HepG2 (cell line): ENCODE measurements around the gene ZBP1. TPM values are rescaled to one million over a fixed set of nuclear protein-coding genes. Genes with fewer than 3 reads are reported as not detected.
A peak's percentile ranks its signal among the peaks of the same experiment; 100 is the strongest.

Experiments used
- AKNA ChIP-seq: sonication (generic); formaldehyde crosslinking; IDR thresholded peaks from 2 replicates; pipeline ENCODE4 v1.4.0; 2020; ENCODE audit warnings: missing genetic modification reagents, borderline replicate concordance
- CAMTA2 ChIP-seq: sonication (generic); formaldehyde crosslinking; IDR thresholded peaks from 2 replicates; pipeline ENCODE4 v1.4.0; 2020; ENCODE audit warnings: mild to moderate bottlenecking, missing genetic modification reagents, borderline replicate concordance
- EEA1 ChIP-seq: sonication (generic); formaldehyde crosslinking; IDR thresholded peaks from 2 replicates; pipeline ENCODE4 v1.5.1; 2020; ENCODE audit warnings: mild to moderate bottlenecking, missing genetic modification reagents, borderline replicate concordance
- JUNB ChIP-seq: sonication (generic); formaldehyde crosslinking; IDR thresholded peaks from 2 replicates; pipeline ENCODE4 v1.8.0; 2022; ENCODE audit warnings: missing genetic modification reagents, mild to moderate bottlenecking, borderline replicate concordance
- MNT ChIP-seq: fragments of 450-650 bp; IDR thresholded peaks from 2 replicates; pipeline ENCODE4 v1.6.1; 2016
- NKX3-1 ChIP-seq: sonication (generic); formaldehyde crosslinking; IDR thresholded peaks from 2 replicates; pipeline ENCODE4 v1.5.0; 2020; ENCODE audit warnings: missing genetic modification reagents
- PHF21A ChIP-seq: sonication (generic); formaldehyde crosslinking; IDR thresholded peaks from 2 replicates; pipeline ENCODE4 v1.5.0; 2020; ENCODE audit warnings: mild to moderate bottlenecking, missing genetic modification reagents
- SNRNP70 ChIP-seq: fragments of 200-400 bp; formaldehyde crosslinking; IDR thresholded peaks from 2 replicates; pipeline ENCODE4 v1.6.1; 2017; ENCODE audit warnings: mild to moderate bottlenecking, low read depth, low read length, moderate library complexity
- ZKSCAN5 ChIP-seq: sonication (generic); formaldehyde crosslinking; IDR thresholded peaks from 2 replicates; pipeline ENCODE4 v1.5.1; 2020; ENCODE audit warnings: mild to moderate bottlenecking, missing genetic modification reagents
- ZNF17 ChIP-seq: sonication (generic); formaldehyde crosslinking; IDR thresholded peaks from 2 replicates; pipeline ENCODE4 v1.5.0; 2020; ENCODE audit warnings: mild to moderate bottlenecking, missing genetic modification reagents
- ZNF235 ChIP-seq: sonication (generic); formaldehyde crosslinking; IDR thresholded peaks from 2 replicates; pipeline ENCODE4 v1.8.1; 2023; ENCODE audit warnings: mild to moderate bottlenecking, missing genetic modification reagents, borderline replicate concordance
- ZNF264 ChIP-seq: sonication (generic); formaldehyde crosslinking; IDR thresholded peaks from 2 replicates; pipeline ENCODE4 v1.4.0; 2020; ENCODE audit warnings: missing genetic modification reagents
- ZNF503 ChIP-seq: sonication (generic); formaldehyde crosslinking; IDR thresholded peaks from 2 replicates; pipeline ENCODE4 v1.4.0; 2020; ENCODE audit warnings: missing genetic modification reagents
- ZNF564 ChIP-seq: sonication (generic); formaldehyde crosslinking; IDR thresholded peaks from 2 replicates; pipeline ENCODE4 v1.8.1; 2023; ENCODE audit warnings: mild to moderate bottlenecking, missing genetic modification reagents
- ZNF737 ChIP-seq: sonication (generic); formaldehyde crosslinking; IDR thresholded peaks from 2 replicates; pipeline ENCODE4 v1.5.0; 2020; ENCODE audit warnings: missing genetic modification reagents, mild to moderate bottlenecking, borderline replicate concordance
- ZSCAN21 ChIP-seq: sonication (generic); formaldehyde crosslinking; IDR thresholded peaks from 2 replicates; pipeline ENCODE4 v1.8.0; 2022; ENCODE audit warnings: mild to moderate bottlenecking, missing genetic modification reagents, moderate library complexity, borderline replicate concordance
- polyA plus RNA-seq, 8 experiments: library from polyadenylated mRNA; depleted of rRNA in 3 of 8; stranded (reverse) in 7 of 8; unstranded in 1 of 8; fragments of >200 nt; fragmentation: Illumina TruSeq in 4 of 8; extraction: Trizol in 4 of 8; gene quantifications; 2 replicates each; pipeline versions ENCODE4 v1.2.1 to v1.2.3, GENCODE V29; 2011 to 2016; ENCODE audit warnings: low read depth in 4 of 8, missing spikeins in 1 of 8, mixed read lengths in 1 of 8; ENCODE audit not compliant: insufficient read depth in 1 of 8
- total RNA-seq, 5 experiments: library from RNA; depleted of rRNA; stranded (reverse); fragments of >200 nt; fragmentation: Illumina TruSeq; extraction: Trizol; gene quantifications; 2 replicates each; pipeline ENCODE4 v1.2.3, GENCODE V29; 2016; ENCODE audit warnings: low read depth in 1 of 5
- TF ChIP-seq, protein P1 (sequence below): sonication (generic); formaldehyde crosslinking; IDR thresholded peaks from 2 replicates; pipeline ENCODE4 v1.4.0; 2020; ENCODE audit warnings: missing genetic modification reagents, borderline replicate concordance
- TF ChIP-seq, protein P2 (sequence below), 2 experiments: fragments of 450-650 bp in 1 of 2; sonication (generic) in 1 of 2; formaldehyde crosslinking; IDR thresholded peaks; 2 replicates each; pipeline versions ENCODE4 v1.5.0 to v1.8.0; 2020 to 2022; ENCODE audit warnings: mild to moderate bottlenecking in 1 of 2, missing genetic modification reagents in 1 of 2

ZBP1 gene
- total and polyA plus RNA-seq, 2 of the 13 experiments (the other 11 are each of a cell fraction or from before 2014, with no cell fraction given): not detected

- TF ChIP-seq, protein P1, sequence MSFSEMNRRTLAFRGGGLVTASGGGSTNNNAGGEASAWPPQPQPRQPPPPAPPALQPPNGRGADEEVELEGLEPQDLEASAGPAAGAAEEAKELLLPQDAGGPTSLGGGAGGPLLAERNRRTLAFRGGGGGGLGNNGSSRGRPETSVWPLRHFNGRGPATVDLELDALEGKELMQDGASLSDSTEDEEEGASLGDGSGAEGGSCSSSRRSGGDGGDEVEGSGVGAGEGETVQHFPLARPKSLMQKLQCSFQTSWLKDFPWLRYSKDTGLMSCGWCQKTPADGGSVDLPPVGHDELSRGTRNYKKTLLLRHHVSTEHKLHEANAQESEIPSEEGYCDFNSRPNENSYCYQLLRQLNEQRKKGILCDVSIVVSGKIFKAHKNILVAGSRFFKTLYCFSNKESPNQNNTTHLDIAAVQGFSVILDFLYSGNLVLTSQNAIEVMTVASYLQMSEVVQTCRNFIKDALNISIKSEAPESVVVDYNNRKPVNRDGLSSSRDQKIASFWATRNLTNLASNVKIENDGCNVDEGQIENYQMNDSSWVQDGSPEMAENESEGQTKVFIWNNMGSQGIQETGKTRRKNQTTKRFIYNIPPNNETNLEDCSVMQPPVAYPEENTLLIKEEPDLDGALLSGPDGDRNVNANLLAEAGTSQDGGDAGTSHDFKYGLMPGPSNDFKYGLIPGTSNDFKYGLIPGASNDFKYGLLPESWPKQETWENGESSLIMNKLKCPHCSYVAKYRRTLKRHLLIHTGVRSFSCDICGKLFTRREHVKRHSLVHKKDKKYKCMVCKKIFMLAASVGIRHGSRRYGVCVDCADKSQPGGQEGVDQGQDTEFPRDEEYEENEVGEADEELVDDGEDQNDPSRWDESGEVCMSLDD (CRISPR knock-in tag): no peak
- TF ChIP-seq NKX3-1 (CRISPR knock-in tag) (no peak), ZNF503 (CRISPR knock-in tag) (0 out of 2 replicates have a peak, but pooled peaks have one; percentile 18), AKNA (CRISPR knock-in tag) (no peak), ZNF235 (CRISPR knock-in tag) (no peak), ZSCAN21 (CRISPR knock-in tag) (peak; percentile 43; the same call in 1 of the 2 replicates), PHF21A (no peak), ZNF564 (CRISPR knock-in tag) (no peak), ZNF17 (no peak), ZNF264 (CRISPR knock-in tag) (peak; percentile 92), ZNF737 (CRISPR knock-in tag) (peak; percentile 39; the same call in 1 of the 2 replicates), CAMTA2 (CRISPR knock-in tag) (no peak), MNT (no peak), EEA1 (CRISPR knock-in tag) (no peak), JUNB (CRISPR knock-in tag) (no peak), SNRNP70 (no peak), ZKSCAN5 (no peak; the same call in 1 of the 2 replicates)
- TF ChIP-seq, protein P2, sequence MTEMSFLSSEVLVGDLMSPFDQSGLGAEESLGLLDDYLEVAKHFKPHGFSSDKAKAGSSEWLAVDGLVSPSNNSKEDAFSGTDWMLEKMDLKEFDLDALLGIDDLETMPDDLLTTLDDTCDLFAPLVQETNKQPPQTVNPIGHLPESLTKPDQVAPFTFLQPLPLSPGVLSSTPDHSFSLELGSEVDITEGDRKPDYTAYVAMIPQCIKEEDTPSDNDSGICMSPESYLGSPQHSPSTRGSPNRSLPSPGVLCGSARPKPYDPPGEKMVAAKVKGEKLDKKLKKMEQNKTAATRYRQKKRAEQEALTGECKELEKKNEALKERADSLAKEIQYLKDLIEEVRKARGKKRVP (CRISPR knock-in tag; IDR thresholded peaks at IDR 0.05): no peak
Measured at GRCh38 chr20:57586370-57586793, 33.8 kb downstream of the ZBP1 start (continued).
